ENCODE data around the gene S100A14. TPM values are rescaled to one million over a fixed set of nuclear protein-coding genes. Genes with fewer than 3 reads are reported as not detected.

Gene S100A14
- polyA plus RNA-seq, 3 donors: 17.2 to 19.6 (median 18.9) TPM

DNA sequence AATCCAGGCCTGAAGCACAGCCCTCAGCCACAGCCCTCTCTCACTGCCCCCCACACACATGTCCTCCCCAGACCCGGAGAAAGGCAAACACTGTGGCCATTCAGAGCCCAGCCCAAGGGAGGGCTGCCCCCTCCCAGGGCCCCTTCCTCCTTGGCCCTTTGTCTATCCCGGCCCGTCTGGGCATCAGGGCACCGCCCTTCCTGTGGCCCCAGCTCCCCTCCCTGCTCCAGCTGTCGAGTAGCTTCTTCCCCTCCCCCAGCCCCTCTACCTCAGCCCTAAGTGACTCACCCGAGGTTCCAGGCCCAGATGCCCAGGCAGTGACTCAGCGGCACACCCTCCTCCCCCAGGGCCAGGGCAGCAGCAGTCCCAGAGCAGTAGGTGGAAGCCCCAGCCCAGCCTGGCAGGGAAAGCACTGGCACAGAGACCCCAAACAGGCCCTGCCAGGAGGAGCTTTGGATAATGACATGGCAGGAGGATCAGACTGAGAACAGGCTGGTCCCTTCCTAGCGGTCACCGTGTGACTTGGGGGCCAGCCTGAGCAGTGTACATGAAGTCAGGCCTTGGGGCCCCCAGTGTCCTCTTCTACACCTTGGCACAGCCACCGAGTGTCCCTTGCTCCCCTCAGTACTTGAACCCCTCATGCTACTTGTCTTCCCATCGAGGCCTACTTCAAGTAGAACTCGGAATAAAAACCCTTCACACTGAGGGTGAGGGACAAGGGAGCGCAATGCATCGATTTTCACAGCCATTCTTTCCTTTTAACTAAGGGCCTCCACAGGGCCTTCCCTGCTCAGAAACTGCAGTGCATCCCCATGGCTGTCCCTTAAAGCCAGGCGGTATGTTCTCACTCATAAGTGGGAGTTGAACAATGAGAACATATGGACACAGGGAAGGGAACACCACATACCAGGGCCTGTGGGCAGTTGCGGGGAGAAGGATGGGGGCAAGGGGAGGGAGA, 49.4 kb downstream of the S100A14 start:
- DNase-seq: peak; percentile 72

DNA sequence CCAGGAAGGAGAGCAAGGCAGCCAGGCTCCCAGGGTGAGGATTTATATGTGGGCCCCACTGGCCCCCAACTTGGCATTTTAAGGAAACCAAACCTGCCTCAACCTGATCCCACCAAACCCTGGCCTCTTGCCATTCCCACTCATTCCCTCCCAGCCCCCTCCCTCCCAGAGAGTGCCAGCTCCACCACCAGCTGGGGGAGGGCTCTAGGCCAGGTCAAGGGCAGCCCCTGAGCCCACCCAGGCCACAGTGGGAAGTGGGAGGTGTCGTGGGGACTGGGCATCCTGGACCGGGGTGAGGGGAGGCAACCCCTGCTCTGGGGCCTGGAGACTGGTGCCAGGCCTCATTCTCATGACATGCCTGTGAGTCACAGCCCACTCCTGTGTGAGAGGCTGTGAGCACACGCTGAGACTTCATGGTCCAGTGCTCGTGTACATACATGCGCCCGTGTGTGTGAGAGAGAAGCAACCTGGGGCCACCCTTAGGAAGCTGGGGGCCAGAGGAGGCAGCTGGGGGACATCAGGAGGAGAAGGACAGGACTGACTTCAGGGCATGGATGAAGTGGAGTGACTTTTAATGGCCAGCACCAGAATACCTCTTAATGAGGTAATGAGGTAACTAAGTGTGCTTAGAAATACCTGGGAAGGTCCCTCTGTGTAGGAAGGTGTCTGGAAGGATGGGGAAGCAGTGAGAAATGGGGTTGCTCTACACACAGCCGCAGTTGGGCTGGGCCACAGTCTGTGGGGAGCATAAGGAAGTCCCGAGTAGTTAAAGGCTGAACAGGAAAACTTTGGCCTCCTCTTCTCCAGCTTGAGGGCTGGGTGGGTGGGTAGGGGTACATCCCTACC, 50.4 kb downstream of the S100A14 start, which contains the start of gene S100A2:
Gene S100A2 (minus strand): TSS at position 316 of the 846 bp plus-strand sequence. CDS start 1,967 bp downstream, outside the sequence.
- DNase-seq: no peak

Other genes with a start within 250 kb of the S100A14 start
- gene S100A12, start 240.7 kb downstream of the S100A14 start, polyA plus RNA-seq (ENCODE audit: insufficient read length in 3 of 3): 1 to 10 TPM; 1.1 to 2.5 (median 1.6) TPM
- 10 to 100 TPM in 2 of 3 donors, 1 to 10 TPM in 1; 5.3 to 17.8 (median 14.4) TPM for gene S100A8, start 225.3 kb downstream of the S100A14 start, polyA plus RNA-seq (ENCODE audit: insufficient read length in 3 of 3)
- gene S100A7A, start 199.8 kb downstream of the S100A14 start, polyA plus RNA-seq (ENCODE audit: insufficient read length in 3 of 3): not detected
- gene S100A7, start 155.7 kb downstream of the S100A14 start, polyA plus RNA-seq (ENCODE audit: insufficient read length in 3 of 3): under 1 TPM in 1 of 3 donors, not detected in 2; 0.98 TPM
- gene S100A6, start 80.3 kb downstream of the S100A14 start, polyA plus RNA-seq (ENCODE audit: insufficient read length in 3 of 3): 100 to 1,000 TPM; 208 to 240 (median 221) TPM
- 1 to 10 TPM; 1.1 to 1.4 (median 1.2) TPM for gene S100A5, start 75.4 kb downstream of the S100A14 start, polyA plus RNA-seq (ENCODE audit: insufficient read length in 3 of 3)
- 10 to 100 TPM; 31.7 to 34.9 (median 31.7) TPM for gene S100A4, start 70.5 kb downstream of the S100A14 start, polyA plus RNA-seq (ENCODE audit: insufficient read length in 3 of 3)
- under 1 TPM in 1 of 3 donors, not detected in 2; 0.19 TPM for gene S100A3, start 67.1 kb downstream of the S100A14 start, polyA plus RNA-seq (ENCODE audit: insufficient read length in 3 of 3)
- 1 to 10 TPM; 5.8 to 7.9 (median 6.8) TPM for gene S100A2, start 50.5 kb downstream of the S100A14 start, polyA plus RNA-seq (ENCODE audit: insufficient read length in 3 of 3)
- 100 to 1,000 TPM; 108 to 123 (median 116) TPM for gene S100A16, start 3.2 kb downstream of the S100A14 start, polyA plus RNA-seq (ENCODE audit: insufficient read length in 3 of 3)
- gene S100A13, start 11.2 kb upstream of the S100A14 start, polyA plus RNA-seq (ENCODE audit: insufficient read length in 3 of 3): 100 to 1,000 TPM; 164 to 188 (median 168) TPM
- gene S100A1, start 12.1 kb upstream of the S100A14 start, polyA plus RNA-seq (ENCODE audit: insufficient read length in 3 of 3): 10 to 100 TPM; 21.0 to 29.1 (median 26.7) TPM
- gene CHTOP, start 17.7 kb upstream of the S100A14 start, polyA plus RNA-seq (ENCODE audit: insufficient read length in 3 of 3): 100 to 1,000 TPM; 118 to 155 (median 145) TPM
- gene SNAPIN, start 42.4 kb upstream of the S100A14 start, polyA plus RNA-seq (ENCODE audit: insufficient read length in 3 of 3): 10 to 100 TPM; 55.1 to 57.5 (median 56.7) TPM
- 100 to 1,000 TPM; 263 to 318 (median 292) TPM for gene ILF2, start 54.7 kb upstream of the S100A14 start, polyA plus RNA-seq (ENCODE audit: insufficient read length in 3 of 3)
- gene NPR1, start 62.4 kb upstream of the S100A14 start, polyA plus RNA-seq (ENCODE audit: insufficient read length in 3 of 3): 10 to 100 TPM; 72.5 to 77.7 (median 76.0) TPM
- 100 to 1,000 TPM; 103 to 160 (median 134) TPM for gene INTS3, start 111.7 kb upstream of the S100A14 start, polyA plus RNA-seq (ENCODE audit: insufficient read length in 3 of 3)
- 10 to 100 TPM; 36.4 to 44.4 (median 40.0) TPM for gene SLC27A3, start 159.1 kb upstream of the S100A14 start, polyA plus RNA-seq (ENCODE audit: insufficient read length in 3 of 3)